Activated T-cell treated with anti-CD3 and anti-CD28 coated beads, Interleukin-2, amount 50 U/mL, for 24 hours (primary cell): ENCODE results near the gene DCC.

Experiments used
- DNase-seq: peaks from one replicate; pipeline ENCODE4 v3.0.0-alpha.2; 2020
- H3K27ac Mint-ChIP-seq: 2 replicates; pipeline ENCODE4 v1.8.0; 2020; ENCODE audit warnings: mild to moderate bottlenecking, mixed read lengths
- H3K27me3 Mint-ChIP-seq: 2 replicates; pipeline ENCODE4 v1.8.0; 2020; ENCODE audit warnings: mixed read lengths
- H3K36me3 Mint-ChIP-seq: 2 replicates; pipeline ENCODE4 v1.8.0; 2020; ENCODE audit warnings: low read depth, mixed read lengths
- H3K4me1 Mint-ChIP-seq: 2 replicates; pipeline ENCODE4 v1.8.0; 2020; ENCODE audit warnings: low read depth, mixed read lengths
- H3K4me3 Mint-ChIP-seq: 2 replicates; pipeline ENCODE4 v1.8.0; 2020; ENCODE audit warnings: mild to moderate bottlenecking, moderate library complexity, mixed read lengths
- H3K9me3 Mint-ChIP-seq: 2 replicates; pipeline ENCODE4 v1.8.0; 2020; ENCODE audit warnings: mixed read lengths

DCC gene

DNA sequence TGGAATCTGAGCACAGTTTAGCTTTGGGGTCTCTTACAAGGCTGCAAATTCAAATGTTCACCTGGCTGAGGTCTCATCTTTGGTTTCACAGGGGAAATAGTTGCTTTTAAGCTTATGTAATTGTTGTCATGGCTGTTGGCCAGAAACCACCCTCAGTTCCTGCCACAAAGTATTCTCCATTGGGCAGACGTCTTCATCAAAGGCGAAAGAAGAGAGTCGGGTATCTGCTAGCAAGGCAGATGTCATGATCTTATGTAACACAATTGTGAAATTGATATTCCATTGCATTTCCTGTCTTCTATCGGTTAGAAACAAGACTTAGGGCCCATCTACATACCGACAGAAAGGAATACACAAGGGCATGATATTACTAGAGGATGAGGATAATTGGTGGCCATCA lies 1068.3 kb downstream of the DCC start:
- H3K4me1 Mint-ChIP-seq = no peaks in the 10 kb centered on the region
- peaks cover 7% of the 10 kb centered on the region for H3K9me3 Mint-ChIP-seq
- no peak overlapping the region for H3K27ac Mint-ChIP-seq
- no peaks in the 10 kb centered on the region for H3K36me3 Mint-ChIP-seq
- no peak overlapping the region for H3K4me3 Mint-ChIP-seq
- DNase-seq = no peak
- no peaks in the 10 kb centered on the region for H3K27me3 Mint-ChIP-seq

DNA sequence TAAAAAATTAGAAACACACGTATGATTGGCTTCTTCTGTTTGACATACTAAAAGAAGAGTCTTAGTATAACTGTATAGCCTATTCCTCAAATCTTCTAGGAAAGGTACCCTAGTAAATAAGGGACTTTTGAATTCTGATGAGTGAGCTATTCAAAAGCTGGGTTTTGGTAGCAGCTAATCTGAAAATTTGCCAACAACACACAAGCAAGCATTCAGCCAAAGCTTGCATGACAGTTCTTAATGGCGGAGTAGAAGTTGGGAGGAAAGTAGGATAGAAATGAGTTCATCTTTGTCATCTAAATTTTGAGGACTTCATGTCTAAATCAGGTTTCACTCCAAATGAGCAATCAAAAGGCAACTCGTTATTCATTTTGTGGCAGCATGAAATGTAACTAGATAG lies 1071.5 kb downstream of the DCC start:
- no peak overlapping the region for H3K4me3 Mint-ChIP-seq
- H3K9me3 Mint-ChIP-seq = peaks cover 6% of the 10 kb centered on the region
- no peaks in the 10 kb centered on the region for H3K4me1 Mint-ChIP-seq
- no peak overlapping the region for H3K27ac Mint-ChIP-seq
- H3K27me3 Mint-ChIP-seq = no peaks in the 10 kb centered on the region
- DNase-seq = no peak
- H3K36me3 Mint-ChIP-seq = no peaks in the 10 kb centered on the region

DNA sequence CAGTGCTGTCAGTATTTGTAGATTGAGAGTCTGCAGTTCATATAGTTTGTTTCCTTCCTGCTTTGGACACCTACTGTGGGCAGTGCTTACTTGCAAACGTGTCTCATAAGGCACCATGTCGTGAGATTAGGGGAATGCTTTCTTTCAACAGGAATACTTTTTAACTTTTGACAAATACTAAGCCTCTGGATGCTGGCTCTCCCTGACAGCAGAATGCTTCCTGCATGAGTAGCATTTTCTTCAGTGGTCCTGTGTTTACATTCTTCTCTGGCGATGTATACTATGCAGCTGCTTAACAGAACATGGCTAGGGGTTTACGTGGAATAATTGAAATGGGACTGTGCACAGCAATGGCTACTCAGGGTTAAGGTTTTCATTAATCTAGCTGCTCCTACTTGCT lies 1077.0 kb downstream of the DCC start:
- no peaks in the 10 kb centered on the region for H3K27me3 Mint-ChIP-seq
- H3K4me3 Mint-ChIP-seq = no peak overlapping the region
- no peak for DNase-seq
- peaks cover 5% of the 10 kb centered on the region for H3K9me3 Mint-ChIP-seq
- H3K27ac Mint-ChIP-seq = no peak overlapping the region
- no peaks in the 10 kb centered on the region for H3K4me1 Mint-ChIP-seq
- no peaks in the 10 kb centered on the region for H3K36me3 Mint-ChIP-seq

DNA sequence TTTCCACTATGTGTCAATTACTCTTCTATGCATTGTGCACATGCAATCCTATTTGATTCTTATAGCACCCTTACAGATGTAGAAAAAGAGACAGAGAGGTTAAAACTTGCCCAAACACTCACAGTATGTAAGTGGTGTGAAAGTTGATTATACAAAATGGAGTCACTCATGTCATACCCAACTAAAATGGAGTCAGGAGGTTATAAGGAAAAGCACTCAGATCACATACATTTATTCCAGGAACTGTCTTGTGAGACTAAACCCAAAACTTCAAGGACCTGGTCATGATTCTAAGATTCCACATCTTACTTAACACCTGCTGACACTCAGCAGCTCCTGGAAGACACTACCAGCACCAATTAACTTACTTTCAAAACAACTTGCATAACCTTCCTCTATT lies 1081.9 kb downstream of the DCC start:
- Mint-ChIP-seq H3K27ac (no peak overlapping the region), H3K4me1 (no peaks in the 10 kb centered on the region)
- DNase-seq = no peak

DNA sequence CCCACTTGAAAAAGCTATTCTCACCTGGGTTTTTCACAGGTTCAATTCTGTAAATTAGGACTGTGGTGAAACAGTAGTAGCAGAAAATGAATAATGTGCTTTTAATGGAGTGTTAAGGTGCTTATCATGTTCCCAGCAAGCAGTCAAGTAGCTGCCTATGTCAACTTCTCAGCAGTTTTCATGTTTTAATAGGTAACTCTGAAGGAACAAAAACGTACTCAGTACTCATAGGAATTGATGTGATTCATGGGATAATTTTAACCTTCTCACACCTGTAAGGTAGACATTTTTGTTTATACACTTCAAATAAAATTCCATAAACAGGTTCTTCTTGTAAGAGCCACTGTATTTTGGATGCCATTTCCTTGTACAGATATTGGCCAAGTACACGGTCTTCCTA lies 1082.9 kb downstream of the DCC start:
- Mint-ChIP-seq H3K36me3 (no peaks in the 10 kb centered on the region), H3K9me3 (peaks cover 3% of the 10 kb centered on the region), H3K4me1 (no peaks in the 10 kb centered on the region), H3K27ac (no peak overlapping the region), H3K27me3 (no peaks in the 10 kb centered on the region), H3K4me3 (no peak overlapping the region)
- no peak for DNase-seq

More for the DNA sequence above, 1081.9 kb downstream of the DCC start:
- no peaks in the 10 kb centered on the region for H3K36me3 Mint-ChIP-seq
- peaks cover 3% of the 10 kb centered on the region for H3K9me3 Mint-ChIP-seq
- H3K27me3 Mint-ChIP-seq = no peaks in the 10 kb centered on the region
- no peak overlapping the region for H3K4me3 Mint-ChIP-seq

DNA sequence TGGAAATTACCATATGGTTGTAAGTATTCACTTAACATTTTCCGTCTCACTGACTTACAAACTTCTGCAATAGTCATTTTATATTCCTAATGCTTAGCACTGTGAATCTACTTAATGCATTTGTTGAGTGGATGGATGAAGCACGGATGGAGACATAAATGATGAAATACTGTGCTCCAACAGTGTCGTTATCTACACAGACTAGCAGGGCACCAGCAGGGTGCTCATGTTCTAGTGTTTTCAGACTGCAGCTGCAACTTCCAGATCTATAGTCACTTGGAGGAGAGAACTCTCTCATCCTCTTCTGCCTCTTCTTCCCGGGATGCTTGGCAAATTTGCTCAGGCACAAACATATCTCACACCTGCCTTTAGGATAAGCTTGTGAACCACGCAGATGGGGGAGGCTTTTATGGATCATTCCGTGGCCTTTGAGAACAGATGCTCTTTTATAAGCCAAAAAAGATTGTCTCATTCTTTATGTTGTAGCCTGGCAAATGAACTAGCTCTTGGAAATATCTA lies 1086.7 kb downstream of the DCC start:
- H3K27me3 Mint-ChIP-seq = no peaks in the 10 kb centered on the region
- no peaks in the 10 kb centered on the region for H3K4me1 Mint-ChIP-seq
- H3K27ac Mint-ChIP-seq = no peak overlapping the region
- no peaks in the 10 kb centered on the region for H3K9me3 Mint-ChIP-seq
- no peak for DNase-seq
- H3K36me3 Mint-ChIP-seq = no peaks in the 10 kb centered on the region
- no peak overlapping the region for H3K4me3 Mint-ChIP-seq

DNA sequence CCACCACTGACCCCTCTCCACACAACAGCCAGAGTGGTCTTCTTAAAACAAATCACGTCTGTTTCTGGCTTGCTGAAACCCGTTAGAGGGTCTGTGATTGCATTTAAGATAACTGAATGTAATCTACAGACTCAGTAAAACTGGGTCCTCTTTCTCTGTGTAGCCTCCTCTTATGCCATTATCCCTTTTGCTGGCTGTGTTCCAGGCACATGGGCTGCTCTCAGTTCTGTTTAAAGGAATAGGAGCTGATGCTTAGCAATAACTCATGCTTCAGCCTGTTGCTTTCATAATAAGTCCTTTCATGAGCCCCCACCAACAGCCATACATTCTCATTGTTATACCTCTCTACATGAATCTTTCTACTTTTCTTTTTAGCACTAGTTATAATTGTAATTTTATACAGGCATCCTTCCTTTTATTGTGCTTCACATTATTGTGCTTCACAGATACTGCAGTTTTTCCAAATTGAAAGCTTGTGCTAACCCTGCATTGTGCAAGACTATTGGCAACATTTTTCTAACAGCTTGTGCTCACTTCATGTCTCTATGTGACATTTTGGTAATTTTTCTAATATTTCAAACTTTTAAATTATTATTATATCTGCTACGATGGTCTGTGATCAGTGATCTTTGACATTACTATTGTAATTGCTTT lies 1101.9 kb downstream of the DCC start:
- H3K4me3 Mint-ChIP-seq = no peak overlapping the region
- H3K36me3 Mint-ChIP-seq = no peaks in the 10 kb centered on the region
- no peaks in the 10 kb centered on the region for H3K4me1 Mint-ChIP-seq
- no peaks in the 10 kb centered on the region for H3K27me3 Mint-ChIP-seq
- no peak for DNase-seq
- peaks cover 6% of the 10 kb centered on the region for H3K9me3 Mint-ChIP-seq
- no peak overlapping the region for H3K27ac Mint-ChIP-seq

DNA sequence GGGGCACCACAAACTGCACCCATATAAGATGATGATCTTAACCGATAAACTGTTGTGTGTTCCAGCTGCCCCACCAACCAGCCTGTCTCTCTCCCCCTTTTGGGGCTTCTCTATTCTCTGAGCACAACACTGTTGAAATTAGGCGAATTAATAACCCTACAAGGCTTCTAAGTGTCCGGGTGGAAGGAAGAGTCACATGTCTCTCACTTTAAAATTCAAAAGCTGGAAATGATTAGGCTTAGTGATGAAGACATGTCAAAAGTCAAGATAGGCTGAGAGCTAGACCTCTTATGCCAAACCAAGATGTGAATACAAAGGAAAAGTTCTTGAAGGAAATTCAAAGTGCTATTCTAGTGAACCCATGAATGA lies 1102.4 kb downstream of the DCC start:
- no peaks in the 10 kb centered on the region for H3K4me1 Mint-ChIP-seq
- H3K9me3 Mint-ChIP-seq = peaks cover 6% of the 10 kb centered on the region
- H3K4me3 Mint-ChIP-seq = no peak overlapping the region

DNA sequence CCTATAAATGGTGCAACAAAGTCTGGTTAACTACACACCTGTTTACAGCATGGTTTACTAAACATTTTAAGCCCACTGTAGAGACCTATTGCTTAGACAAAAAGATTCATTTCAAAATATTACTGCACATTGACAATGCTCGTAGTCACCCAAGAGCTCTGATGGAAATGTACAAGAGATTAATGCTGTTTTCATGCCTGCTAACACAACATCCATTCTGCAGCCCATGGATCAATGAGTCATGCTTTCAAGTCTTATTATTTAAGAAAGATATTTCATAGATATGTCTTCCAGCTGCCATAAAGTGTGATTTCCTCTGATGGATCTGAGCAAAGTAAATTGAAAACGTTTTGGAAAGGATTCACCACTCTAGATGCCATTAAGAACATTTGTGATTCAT lies 1103.3 kb downstream of the DCC start:
- Mint-ChIP-seq H3K4me3 (no peak overlapping the region), H3K27me3 (no peaks in the 10 kb centered on the region), H3K27ac (no peak overlapping the region), H3K36me3 (no peaks in the 10 kb centered on the region), H3K4me1 (no peaks in the 10 kb centered on the region), H3K9me3 (peaks cover 4% of the 10 kb centered on the region)
- no peak for DNase-seq

More for the DNA sequence above, 1102.4 kb downstream of the DCC start:
- H3K36me3 Mint-ChIP-seq = no peaks in the 10 kb centered on the region
- DNase-seq = no peak
- H3K27me3 Mint-ChIP-seq = no peaks in the 10 kb centered on the region
- H3K27ac Mint-ChIP-seq = no peak overlapping the region

DNA sequence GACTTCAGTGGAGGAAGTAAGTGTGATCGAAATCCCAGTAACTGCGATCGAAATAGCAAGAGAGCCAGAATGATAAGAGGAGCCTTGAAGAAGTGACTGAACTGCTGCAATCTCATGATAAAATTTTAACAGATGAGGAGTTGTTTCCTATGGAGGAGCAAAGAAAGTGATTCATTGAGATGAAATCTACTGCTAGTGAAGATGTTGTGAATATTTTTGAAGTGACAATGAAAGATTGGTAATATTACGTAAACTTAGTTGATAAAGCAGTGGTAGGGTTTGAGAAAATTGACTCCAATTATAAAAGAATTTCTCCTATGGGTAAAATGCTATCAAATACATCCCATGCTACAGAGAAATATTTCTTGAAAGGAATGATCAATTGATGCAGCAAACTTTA lies 1103.8 kb downstream of the DCC start:
- Mint-ChIP-seq H3K36me3 (no peaks in the 10 kb centered on the region), H3K4me3 (no peak overlapping the region), H3K27ac (no peak overlapping the region), H3K9me3 (peaks cover 4% of the 10 kb centered on the region), H3K27me3 (no peaks in the 10 kb centered on the region), H3K4me1 (no peaks in the 10 kb centered on the region)
- DNase-seq = no peak

DNA sequence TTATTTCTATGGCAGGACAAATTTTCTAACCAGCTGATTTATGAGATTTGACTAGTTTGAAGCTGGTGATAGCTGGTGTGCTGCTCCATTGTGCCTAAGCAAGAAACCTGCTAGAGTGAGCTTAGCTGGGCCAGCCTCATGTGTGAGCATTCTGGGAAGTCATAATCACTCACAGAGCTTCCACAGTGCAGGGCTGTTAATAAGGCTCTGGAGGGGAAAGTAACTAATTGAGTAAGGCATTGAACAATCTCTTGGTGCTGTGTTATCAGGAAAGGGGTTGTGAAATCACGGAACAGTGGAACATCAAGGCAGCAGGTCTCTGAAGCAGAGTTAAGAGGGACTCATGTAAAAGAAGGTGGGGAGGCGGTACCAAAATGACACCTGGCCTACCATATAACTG lies 1111.9 kb downstream of the DCC start:
- H3K27me3 Mint-ChIP-seq = no peaks in the 10 kb centered on the region
- no peak for DNase-seq
- no peaks in the 10 kb centered on the region for H3K4me1 Mint-ChIP-seq
- no peak overlapping the region for H3K27ac Mint-ChIP-seq
- no peaks in the 10 kb centered on the region for H3K36me3 Mint-ChIP-seq
- no peaks in the 10 kb centered on the region for H3K9me3 Mint-ChIP-seq
- no peak overlapping the region for H3K4me3 Mint-ChIP-seq

DNA sequence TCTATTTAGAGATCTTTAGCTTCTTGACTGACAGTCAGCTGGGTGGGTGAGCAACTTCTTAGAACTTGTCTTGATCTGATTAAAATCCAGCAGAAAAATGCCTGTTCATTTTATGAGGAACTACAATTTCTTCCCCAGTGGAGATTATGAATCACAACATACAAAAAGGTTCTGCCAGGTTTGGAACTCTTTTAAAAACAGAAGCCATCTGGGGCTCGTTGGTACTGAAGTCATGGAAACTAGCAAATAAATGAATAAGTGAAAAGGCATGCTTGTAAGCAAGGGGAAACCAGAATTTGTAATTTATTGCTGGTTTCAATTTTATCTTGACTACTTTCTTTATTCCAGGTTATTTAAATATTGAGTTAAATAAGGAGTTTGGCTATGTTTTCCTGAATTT lies 1117.1 kb downstream of the DCC start:
- H3K4me3 Mint-ChIP-seq = no peak overlapping the region
- no peak overlapping the region for H3K27ac Mint-ChIP-seq
- DNase-seq = no peak
- H3K9me3 Mint-ChIP-seq = peaks cover 4% of the 10 kb centered on the region
- H3K36me3 Mint-ChIP-seq = no peaks in the 10 kb centered on the region
- H3K4me1 Mint-ChIP-seq = no peaks in the 10 kb centered on the region
- H3K27me3 Mint-ChIP-seq = no peaks in the 10 kb centered on the region

DNA sequence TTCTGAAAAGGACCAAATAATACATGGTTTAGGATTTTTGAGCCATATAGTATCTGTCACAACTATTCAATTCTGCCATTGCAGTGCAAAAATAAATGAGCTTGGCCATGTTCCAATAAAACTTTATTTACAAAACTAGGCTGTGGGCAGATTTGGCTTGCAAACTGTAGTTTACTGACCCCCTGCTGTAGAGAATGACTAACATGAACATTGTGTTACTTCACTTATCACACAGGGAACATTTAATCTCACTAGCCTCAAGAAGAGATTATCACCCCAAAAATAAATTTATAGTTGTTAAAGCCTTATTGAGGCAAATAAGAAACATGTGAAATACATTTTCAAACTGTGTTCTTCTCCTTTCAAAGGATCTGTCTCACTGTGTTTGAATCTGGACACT lies 1118.3 kb downstream of the DCC start:
- DNase-seq = no peak
- Mint-ChIP-seq H3K27ac (no peak overlapping the region), H3K4me1 (no peaks in the 10 kb centered on the region), H3K9me3 (peaks cover 4% of the 10 kb centered on the region), H3K4me3 (no peak overlapping the region), H3K36me3 (no peaks in the 10 kb centered on the region), H3K27me3 (no peaks in the 10 kb centered on the region)

DNA sequence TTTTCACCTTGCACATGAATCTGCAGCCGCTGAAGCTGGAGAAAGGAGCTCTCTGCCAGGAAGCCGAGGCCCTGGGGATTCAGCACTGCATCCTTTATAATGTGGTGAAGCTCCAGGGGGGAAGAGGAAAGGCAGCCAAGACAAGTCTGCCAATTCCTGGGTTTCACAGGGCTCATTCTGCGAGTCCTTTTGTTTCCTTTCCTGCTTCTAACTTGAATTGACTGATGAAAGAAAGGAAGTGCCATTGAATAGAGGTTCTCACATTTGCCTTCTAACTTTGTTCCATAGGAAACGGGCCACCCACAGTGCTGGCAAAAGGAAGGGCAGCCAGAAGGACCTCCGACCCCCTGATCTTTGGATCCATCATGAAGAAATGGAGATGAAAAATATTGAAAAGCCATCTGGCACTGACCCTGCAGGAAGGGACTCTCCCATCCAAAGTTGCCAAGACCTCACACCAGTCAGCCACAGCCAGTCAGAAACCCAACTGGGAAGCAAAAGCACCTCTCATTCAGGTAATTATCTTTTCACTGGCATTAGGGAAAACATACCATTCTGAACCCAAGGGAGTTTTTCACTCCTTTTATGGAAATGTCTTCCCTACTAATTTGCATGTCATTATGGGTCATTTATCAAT lies 1119.1 kb downstream of the DCC start:
- Mint-ChIP-seq H3K4me3 (no peak overlapping the region), H3K9me3 (peaks cover 4% of the 10 kb centered on the region), H3K27me3 (no peaks in the 10 kb centered on the region), H3K4me1 (no peaks in the 10 kb centered on the region), H3K27ac (no peak overlapping the region), H3K36me3 (no peaks in the 10 kb centered on the region)
- no peak for DNase-seq

DNA sequence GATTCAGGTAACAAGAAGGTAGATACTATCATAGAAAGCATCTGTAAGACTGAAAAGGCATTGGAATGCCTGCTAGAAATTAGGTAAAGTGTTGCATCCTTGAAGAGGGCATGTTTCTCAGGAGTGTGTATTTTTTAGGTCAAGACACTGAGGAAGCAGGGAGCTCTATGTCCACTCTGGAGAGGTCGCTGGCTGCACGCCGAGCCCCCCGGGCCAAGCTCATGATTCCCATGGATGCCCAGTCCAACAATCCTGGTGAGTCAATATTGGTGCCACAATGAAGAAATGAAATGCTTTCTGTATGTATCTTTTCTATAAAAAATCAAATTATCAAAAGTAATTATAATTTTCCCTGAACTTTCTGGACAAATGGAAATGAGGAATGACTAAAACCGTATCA lies 1127.8 kb downstream of the DCC start:
- H3K4me3 Mint-ChIP-seq = no peak overlapping the region
- DNase-seq = no peak
- peaks cover under 1% of the 10 kb centered on the region for H3K9me3 Mint-ChIP-seq
- H3K36me3 Mint-ChIP-seq = no peaks in the 10 kb centered on the region
- no peaks in the 10 kb centered on the region for H3K4me1 Mint-ChIP-seq
- H3K27me3 Mint-ChIP-seq = no peaks in the 10 kb centered on the region
- H3K27ac Mint-ChIP-seq = no peak overlapping the region
